HL-60 (cell line): ENCODE measurements around the gene GPC1.

Experiments used
- DNase-seq, 2 experiments: peaks; one replicate each; pipeline ENCODE4 v3.0.0-alpha.2; 2010 to 2020; ENCODE audit warnings: low read depth in 1 of 2, low spot score in 1 of 2
- H3K27ac ChIP-seq: fragments of 250-450 bp; sonication (Bioruptor Pico); replicated peaks from 2 replicates; pipeline ENCODE4 v1.5.1; 2020; ENCODE audit warnings: mild to moderate bottlenecking, moderate library complexity
- H3K27me3 ChIP-seq: fragments of 250-450 bp; sonication (Bioruptor Pico); 2 replicates; pipeline ENCODE4 v1.5.1; 2021; ENCODE audit warnings: mild to moderate bottlenecking, moderate library complexity; ENCODE audit not compliant: insufficient read depth, poor library complexity, severe bottlenecking
- H3K4me3 ChIP-seq: replicated peaks from 2 replicates; pipeline ENCODE4 v1.5.1; 2011; ENCODE audit warnings: mild to moderate bottlenecking, control low read depth, low read length; ENCODE audit not compliant: insufficient read depth
- GABPA ChIP-seq: IDR thresholded peaks from 2 replicates; pipeline ENCODE4 v1.6.1; 2012; ENCODE audit warnings: low read depth
- POLR2AphosphoS5 ChIP-seq: IDR thresholded peaks from 2 replicates; pipeline ENCODE4 v1.6.1; 2012; ENCODE audit warnings: low read depth
- REST ChIP-seq: IDR thresholded peaks from 2 replicates; pipeline ENCODE4 v1.6.1; 2012; ENCODE audit warnings: low read depth; ENCODE audit not compliant: insufficient replicate concordance
- SPI1 ChIP-seq: IDR thresholded peaks from 2 replicates; pipeline ENCODE4 v1.6.1; 2012; ENCODE audit warnings: low read depth, mild to moderate bottlenecking, borderline replicate concordance
- TF ChIP-seq, protein P1 (sequence below): IDR thresholded peaks from one replicate; pipeline ENCODE4 v1.5.1; 2011; ENCODE audit warnings: low read length, control low read depth, inconsistent platforms; ENCODE audit not compliant: insufficient read depth

Gene GPC1

GRCh38 chr2:240432820-240433801 is 2.4 kb upstream of the GPC1 start:
- Histone ChIP-seq H3K27me3 (peaks cover 43% of the 10 kb centered on the region), H3K4me3 (no peak overlapping the region), H3K27ac (no peak overlapping the region)
- no peak for DNase-seq
- TF ChIP-seq, protein P1, sequence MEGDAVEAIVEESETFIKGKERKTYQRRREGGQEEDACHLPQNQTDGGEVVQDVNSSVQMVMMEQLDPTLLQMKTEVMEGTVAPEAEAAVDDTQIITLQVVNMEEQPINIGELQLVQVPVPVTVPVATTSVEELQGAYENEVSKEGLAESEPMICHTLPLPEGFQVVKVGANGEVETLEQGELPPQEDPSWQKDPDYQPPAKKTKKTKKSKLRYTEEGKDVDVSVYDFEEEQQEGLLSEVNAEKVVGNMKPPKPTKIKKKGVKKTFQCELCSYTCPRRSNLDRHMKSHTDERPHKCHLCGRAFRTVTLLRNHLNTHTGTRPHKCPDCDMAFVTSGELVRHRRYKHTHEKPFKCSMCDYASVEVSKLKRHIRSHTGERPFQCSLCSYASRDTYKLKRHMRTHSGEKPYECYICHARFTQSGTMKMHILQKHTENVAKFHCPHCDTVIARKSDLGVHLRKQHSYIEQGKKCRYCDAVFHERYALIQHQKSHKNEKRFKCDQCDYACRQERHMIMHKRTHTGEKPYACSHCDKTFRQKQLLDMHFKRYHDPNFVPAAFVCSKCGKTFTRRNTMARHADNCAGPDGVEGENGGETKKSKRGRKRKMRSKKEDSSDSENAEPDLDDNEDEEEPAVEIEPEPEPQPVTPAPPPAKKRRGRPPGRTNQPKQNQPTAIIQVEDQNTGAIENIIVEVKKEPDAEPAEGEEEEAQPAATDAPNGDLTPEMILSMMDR = no peak
- TF ChIP-seq POLR2AphosphoS5 (no peak), REST (no peak), SPI1 (no peak), GABPA (no peak)

DNA sequence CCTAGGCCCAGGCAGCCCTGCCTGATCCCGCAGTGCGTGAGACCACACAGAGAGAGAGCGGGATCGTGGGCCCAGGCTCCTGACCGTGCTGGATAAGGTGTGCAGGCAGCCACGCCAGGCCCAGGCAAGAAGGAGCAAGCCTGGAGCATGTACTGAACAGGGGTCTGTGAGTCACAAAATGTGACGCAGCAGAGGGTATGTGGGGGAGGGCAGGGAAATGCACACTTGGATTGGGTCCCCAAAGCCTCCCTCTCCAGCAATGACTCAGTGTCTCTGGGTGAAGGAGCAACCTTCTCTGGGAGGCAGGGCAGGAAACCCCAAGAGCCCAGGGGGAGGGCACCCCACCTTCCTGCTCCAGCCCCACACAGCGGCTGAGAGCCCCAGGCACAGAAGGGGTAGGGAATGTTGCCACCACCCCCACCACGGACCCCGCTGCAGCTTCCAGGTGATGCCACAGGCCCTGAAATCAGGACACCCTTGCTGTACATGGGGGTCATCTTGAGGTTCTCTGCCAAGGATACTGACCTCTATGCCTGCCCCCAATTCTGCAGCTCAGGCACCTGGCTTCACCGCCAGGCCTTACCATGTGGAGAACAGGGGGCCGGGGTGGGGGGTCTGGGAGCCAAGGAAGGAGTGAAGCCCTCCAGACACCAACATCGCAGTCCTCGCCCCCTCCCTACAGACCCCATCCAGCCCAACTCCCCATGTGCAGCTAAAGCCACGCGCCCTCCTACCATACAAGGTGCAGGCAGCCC is 1.3 kb upstream of the GPC1 start:
- DNase-seq = no peak
- Histone ChIP-seq H3K27ac (no peak overlapping the region), H3K4me3 (no peak overlapping the region), H3K27me3 (peaks cover 43% of the 10 kb centered on the region)
- TF ChIP-seq GABPA (no peak), SPI1 (no peak), REST (no peak), POLR2AphosphoS5 (no peak)
- TF ChIP-seq, protein P1 = no peak

- no peak for TF ChIP-seq REST
- TF ChIP-seq, protein P1 = no peak
- no peak for TF ChIP-seq GABPA
- TF ChIP-seq SPI1 = no peak
- no peak for TF ChIP-seq POLR2AphosphoS5
- peaks cover 43% of the 10 kb centered on the region for H3K27me3 ChIP-seq
- peak overlapping the region; percentile 15; the same call in 1 of the 2 replicates for H3K4me3 ChIP-seq
- DNase-seq = peak; percentile 27 to 55
- no peak overlapping the region for H3K27ac ChIP-seq
Observed at GRCh38 chr2:240434728-240435456, 571 bp upstream of the GPC1 start.
